ENCODE measurements around the gene NKD1.

The NKD1 gene

DNA sequence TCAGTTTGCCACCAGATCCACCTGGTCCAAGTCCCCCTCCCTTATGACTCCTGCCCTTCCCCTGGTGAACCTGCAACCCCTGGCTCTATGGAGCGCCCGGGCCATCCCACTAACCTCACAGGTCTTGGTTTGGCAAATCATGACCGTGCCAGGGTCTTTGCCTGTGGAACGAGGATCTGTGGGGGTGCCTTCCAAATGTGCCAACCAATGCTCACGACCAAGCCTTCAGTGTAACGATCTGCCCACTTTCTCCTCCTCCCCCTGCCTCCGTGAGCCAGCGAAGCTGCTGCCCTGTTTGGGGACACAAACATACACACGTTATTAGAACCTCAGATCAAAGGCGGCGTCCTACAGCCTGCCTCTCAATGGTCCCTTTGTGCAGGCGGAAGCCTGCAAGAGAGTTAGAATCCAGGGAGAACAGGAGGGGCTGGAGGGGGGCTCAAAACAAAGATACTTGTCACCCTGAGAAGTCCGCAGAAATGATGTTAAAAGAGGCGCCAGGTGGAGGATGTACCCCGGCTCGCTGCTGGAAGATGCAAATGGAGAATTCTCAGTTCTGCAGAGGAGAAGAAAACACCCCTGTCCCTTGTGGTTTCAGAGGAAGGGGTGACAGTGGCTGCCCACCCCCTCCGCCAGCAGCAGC, 9.0 kb upstream of the NKD1 start:
- no peak for DNase-seq

DNA sequence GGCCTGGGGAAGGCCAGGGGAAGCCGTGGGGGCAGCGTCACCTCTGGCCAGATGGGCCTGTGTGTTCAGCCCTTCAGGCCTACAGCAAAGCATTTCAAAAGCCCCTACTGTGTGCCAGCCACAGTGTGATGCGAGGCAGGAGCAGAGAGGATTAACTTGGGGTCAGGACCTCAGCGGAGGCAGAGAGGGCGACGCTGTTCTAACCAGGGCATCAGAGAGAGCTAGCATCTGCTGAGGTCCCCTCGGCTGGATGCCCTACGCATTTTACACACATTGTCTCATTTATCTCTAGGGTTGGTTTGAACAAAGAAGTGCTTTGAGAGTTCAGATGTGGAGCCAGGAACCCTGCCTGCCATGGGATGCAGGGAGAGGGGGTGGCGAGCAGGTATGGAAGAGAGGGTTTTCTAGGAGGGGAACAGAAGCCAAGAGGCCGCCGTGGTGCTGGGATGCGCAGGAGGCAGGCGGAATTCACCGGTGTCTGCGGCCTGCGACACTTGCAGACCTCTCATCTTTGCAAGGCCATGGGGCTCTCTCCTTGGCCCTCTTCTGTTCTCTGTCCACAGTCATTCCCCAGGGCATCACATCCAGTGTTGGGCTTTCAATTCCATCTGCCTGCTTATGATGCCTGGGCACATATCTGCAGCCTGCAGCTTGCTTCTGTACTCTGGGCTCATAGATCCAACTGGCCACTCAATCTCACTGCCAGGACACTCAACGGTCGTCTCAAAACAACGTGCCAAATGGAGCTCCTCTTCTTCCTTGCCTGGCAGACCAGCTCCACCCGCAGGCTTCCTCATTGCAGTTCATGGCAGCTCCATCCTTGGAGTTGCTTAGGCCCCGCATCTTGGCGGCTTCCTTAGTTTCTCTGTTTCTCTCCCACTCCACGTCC, 8.1 kb upstream of the NKD1 start:
- peak; percentile 31 to 61 for DNase-seq

DNA sequence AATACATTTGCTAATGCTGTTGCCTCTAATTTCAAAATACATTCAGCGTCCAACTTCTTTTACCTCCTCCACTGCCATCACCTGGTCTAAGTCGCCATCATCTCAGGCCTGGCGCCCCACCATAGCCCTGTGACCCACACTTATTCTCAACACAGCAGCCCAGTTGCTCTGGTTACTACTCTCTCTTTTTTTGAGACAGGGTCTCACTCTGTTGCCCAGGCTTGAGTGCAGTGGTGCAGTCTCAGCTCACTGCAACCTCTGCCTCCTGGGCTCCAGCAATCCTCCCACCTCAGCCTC, 7.5 kb upstream of the NKD1 start:
- DNase-seq = no peak

GRCh38 chr16:50542703-50543102, 5.5 kb upstream of the NKD1 start:
- DNase-seq = no peak

DNA sequence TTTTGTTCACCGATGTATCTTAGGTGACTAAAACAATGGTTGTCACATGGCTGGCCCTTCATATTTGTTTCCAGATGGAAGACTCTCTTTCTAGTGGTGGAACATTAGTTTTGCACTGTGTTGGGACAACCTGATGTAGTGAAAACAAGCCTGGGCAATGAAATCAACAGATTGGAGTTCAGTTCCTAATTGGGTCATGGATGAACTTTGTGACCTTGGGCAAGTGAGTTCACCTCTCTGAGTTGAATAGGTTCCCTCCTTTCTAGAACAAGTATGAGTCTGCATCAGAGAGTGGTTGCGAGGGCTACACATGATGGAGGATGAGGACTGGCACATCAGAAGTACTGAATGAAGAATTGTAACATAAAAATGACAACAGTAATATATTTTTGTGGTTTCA, 2.1 kb upstream of the NKD1 start:
- DNase-seq = no peak

GRCh38 chr16:50547340-50548124, 664 bp upstream of the NKD1 start:
- DNase-seq = peak in 1 of 2 donors; percentile 12

- DNase-seq = no peak
Measured at GRCh38 chr16:50548909-50549560, 839 bp downstream of the NKD1 start.

DNA sequence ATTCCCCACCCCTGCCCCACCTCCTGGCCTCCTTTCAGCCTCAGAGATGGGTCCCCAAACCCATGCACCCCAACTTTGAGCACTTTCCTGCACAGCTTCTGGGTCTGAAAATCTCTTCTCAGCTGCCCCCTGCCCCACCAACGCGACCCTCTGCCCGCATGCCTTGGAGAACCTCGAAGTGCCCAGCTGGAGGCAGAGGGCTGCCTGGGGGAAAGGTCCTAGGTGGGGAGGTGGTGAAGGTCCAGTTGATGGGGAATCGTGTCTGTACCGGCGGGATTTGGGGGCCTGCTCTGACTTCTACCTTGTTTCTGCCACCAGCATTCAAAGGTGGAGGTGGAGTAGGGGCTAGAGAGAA, 1.3 kb downstream of the NKD1 start:
- DNase-seq = no peak

- DNase-seq = no peak
Measured at GRCh38 chr16:50550035-50550434, 1.8 kb downstream of the NKD1 start.

DNA sequence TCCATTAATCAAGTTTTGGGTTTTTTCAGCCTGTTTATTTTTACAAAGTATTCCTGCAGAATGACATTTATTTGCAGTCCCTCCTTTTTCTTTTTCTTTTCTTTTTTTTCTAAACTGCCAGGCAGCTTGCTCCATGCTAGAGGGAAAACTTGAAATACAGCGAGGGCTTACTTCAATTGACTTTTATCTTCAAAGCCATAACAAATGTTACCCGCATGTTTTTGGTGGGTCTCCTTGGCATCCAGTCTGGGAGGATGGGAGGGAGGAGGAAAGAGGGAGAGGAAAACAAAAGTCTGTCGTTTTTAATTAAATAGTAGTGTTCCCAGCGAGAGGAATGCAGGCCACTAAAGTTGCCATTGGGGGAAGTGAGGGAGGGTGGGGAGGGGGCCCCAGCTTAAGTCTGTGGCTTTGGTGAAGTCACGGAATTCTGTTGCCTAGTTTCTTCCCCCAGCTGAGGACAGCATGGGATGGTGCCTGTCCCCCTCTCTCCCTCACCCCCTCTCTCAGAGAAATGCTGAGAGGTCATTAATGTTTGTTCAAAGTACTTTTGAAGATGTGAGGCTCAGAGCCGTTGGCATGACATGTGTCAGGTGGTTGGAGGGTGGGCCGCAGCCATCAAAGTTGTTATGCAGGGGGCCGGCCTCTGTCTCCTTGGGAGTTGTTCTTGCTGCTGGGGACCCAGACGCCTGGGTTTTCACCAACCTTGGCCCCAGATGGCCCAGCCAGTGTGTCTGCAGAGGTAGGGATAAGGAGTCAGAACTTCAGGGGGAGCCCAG, 2.9 kb downstream of the NKD1 start:
- no peak for DNase-seq

DNA sequence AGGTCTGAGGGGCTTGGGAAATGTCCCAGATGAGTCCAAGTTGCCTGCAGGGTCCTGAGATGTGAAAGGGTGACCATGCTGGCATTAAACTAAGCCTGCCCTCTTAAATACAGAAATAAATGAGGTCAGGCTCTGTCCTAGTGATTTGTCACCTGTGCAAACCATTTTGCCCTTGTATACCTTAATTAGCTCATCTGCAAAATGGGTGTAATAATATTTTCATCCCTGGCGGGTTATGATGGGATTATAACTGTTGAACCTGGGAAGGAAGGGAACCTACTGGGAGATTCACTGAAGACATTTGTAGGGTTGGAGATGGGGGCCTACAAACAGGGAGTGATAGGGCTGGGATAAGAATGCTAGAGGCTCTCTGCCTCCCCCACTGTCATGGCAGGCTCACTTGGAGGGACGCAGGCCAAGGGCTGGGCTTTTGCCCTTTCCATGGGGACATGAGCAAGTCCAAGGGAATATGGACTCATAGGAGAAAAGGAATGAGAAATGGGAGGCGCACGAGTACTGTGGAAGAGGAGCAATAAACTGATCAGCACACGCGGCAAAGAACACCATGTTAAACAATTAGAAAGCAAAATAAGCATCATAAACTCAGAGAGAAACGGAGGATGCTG, 4.4 kb downstream of the NKD1 start:
- DNase-seq = no peak

DNA sequence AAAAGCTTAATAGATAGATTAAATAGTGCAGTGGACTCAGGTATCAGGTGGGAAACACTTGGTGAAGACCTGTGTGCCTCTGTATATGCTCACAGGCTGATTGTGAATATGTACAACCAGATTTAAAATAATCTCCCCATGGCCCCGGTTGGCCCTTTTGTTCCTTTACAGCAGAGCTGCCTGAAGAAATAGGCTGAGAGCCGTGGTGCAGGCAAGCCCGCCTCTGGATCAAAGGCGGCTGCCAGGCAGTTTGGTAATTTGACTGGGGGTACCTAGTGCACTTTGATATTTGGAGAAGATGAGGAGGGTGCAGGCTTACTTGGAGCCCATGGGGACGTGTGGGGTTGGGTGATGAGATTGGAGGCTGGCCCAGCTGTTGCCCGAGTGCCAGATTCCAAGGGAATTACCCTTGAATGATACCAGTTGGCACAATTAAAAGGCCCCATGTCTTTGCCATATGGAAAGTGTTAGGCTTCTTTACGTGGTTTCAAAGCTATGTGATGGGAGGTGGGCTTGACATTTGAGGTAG, 5.0 kb downstream of the NKD1 start:
- no peak for DNase-seq

- DNase-seq = no peak
Measured at GRCh38 chr16:50553731-50554360, 5.7 kb downstream of the NKD1 start.

DNA sequence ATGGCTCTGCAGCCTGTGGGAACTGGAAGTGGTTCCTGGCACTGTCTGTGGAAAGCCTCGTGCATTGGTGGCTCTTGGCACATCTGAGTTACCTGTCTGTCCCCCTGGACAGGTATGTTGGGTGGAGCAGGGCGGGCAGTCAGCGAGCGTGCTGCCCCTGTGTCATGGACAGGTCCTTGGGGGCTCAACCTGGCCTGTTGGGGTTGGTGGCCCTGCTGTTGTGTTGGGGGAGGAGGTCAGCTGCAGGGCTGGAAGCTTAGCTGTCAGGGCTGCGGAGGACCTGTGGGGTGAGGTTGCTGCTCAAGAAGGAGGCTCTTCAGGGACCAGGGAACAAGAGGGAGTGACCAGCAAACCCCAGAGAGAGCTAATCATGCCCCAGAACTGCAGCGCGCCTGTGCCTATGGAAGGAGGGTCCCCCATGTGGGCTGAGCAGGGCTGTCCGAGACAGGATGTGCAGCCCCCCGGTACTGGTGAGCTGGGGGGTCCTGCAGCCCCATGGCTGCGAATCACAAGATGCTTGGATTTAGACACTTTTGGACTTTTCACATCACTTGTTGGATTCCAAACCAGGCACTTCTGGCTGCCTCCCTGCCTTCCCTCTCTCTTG, 7.2 kb downstream of the NKD1 start:
- DNase-seq = no peak

- DNase-seq = no peak
Measured at GRCh38 chr16:50555952-50556673, 7.9 kb downstream of the NKD1 start.

DNA sequence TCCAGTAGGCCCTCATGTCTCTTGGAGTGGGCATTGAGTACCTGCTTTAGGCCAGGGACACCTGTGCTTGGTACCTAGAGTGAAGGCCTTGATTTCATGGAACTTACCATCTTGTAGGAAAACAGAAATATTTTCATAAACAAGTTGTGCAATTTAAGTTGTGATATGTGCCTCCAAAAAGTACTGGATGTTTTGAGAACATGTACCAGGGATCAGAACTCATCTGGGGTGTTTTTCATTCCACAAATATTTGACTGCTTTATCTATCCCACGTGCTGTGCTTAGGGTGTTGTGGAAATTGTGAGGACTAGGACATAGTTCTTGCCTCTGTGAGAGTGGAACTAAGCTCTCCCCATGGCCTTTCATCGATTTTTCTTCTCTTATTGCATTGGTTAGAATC, 8.8 kb downstream of the NKD1 start:
- no peak for DNase-seq

DNA sequence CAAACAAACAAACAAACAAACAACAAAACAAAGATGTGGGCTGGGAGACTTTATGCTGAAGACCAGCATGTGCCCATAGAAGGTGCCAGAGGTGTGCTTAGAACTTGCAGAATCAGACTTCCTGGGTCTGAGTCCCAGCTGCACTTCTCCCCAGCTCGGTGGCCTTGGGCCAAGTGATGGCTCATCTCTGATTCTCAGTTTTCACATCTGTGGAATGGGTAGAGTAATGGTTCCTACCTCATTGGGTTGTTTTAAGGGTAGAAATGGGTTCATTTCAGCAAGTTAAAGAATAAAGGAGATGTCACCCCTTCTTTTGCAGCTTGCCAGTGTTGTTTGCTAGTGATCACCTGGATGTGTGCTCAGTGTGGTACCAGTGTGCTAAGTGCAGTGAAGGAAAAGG, 10.7 kb downstream of the NKD1 start:
- DNase-seq = no peak

- no peak for DNase-seq
Measured at GRCh38 chr16:50559342-50559741, 11.1 kb downstream of the NKD1 start.

- DNase-seq = peak in 1 of 2 donors; percentile 40
Measured at GRCh38 chr16:50559804-50560514, 11.8 kb downstream of the NKD1 start.
